ENCODE measurements around the gene CARMIL3.

- TF ChIP-seq, protein P1, sequence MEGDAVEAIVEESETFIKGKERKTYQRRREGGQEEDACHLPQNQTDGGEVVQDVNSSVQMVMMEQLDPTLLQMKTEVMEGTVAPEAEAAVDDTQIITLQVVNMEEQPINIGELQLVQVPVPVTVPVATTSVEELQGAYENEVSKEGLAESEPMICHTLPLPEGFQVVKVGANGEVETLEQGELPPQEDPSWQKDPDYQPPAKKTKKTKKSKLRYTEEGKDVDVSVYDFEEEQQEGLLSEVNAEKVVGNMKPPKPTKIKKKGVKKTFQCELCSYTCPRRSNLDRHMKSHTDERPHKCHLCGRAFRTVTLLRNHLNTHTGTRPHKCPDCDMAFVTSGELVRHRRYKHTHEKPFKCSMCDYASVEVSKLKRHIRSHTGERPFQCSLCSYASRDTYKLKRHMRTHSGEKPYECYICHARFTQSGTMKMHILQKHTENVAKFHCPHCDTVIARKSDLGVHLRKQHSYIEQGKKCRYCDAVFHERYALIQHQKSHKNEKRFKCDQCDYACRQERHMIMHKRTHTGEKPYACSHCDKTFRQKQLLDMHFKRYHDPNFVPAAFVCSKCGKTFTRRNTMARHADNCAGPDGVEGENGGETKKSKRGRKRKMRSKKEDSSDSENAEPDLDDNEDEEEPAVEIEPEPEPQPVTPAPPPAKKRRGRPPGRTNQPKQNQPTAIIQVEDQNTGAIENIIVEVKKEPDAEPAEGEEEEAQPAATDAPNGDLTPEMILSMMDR (IDR thresholded peaks at IDR 0.05; ENCODE audit: insufficient read depth, low read depth, low read length): no peak
- TF ChIP-seq EZH2 (IDR thresholded peaks at IDR 0.05; ENCODE audit: insufficient read depth, low read length): no peak
These were observed 17.6 kb downstream of the CARMIL3 start for GRCh38 chr14:24069411-24069735.

All from astrocyte (in vitro differentiated cells and primary cell).